NOMO-1 treated with DMSO at 0.1 percent for 48 hours (cell line): ENCODE measurements around the gene SOBP.
A peak's percentile ranks its signal among the peaks of the same experiment; 100 is the strongest.

Experiments
- DNase-seq: peaks from one replicate; lab custom pipeline; 2025; ENCODE audit not compliant: unreplicated experiment; lab: John Stamatoyannopoulos, UW

SOBP gene

DNA sequence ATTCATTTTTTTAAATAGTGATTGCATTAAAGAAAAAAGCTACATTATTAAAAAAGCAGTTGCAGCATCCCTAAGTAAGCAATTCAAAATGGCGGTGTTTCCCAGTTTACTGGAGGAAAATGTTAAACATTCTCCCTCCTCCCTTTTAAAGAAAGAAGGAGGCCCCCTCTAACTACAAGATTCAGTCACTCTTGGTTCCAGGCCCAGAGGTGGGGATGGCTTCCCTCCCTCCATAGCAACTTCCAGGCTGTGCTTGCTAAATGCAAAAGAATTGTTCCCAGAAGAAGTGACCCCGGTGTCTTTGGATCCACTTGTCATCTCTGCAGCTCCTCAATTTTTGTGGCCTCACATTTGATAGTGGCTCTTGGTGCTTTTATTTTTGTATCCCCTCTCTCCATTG, 165.9 kb downstream of the SOBP start:
- no peak for DNase-seq

DNA sequence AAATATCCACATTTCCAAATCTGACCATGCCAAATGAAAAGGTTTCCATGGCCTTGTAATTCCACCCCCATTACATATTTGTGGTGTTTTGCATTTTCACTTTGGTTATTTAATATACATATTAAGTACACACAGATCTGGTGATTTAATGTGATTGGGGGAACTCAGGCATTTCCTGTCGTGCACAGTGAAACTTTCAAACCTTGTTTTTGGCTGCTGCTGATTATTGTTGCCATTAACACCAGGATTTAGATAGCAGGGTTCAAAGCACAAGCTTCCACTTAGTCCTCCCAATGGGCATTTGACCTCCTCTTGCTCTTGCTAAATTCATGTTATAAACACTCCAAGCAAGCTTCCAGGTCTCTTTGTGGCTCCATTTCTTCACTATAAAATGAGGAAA, 166.5 kb downstream of the SOBP start:
- DNase-seq: no peak

GRCh38 chr6:107656883-107657282, 167.0 kb downstream of the SOBP start:
- DNase-seq: no peak

- DNase-seq: no peak
Observed at GRCh38 chr6:107657373-107657754, 167.4 kb downstream of the SOBP start.

- peak; percentile 97 for DNase-seq
Observed at GRCh38 chr6:107657755-107658461, 168.0 kb downstream of the SOBP start.

DNA sequence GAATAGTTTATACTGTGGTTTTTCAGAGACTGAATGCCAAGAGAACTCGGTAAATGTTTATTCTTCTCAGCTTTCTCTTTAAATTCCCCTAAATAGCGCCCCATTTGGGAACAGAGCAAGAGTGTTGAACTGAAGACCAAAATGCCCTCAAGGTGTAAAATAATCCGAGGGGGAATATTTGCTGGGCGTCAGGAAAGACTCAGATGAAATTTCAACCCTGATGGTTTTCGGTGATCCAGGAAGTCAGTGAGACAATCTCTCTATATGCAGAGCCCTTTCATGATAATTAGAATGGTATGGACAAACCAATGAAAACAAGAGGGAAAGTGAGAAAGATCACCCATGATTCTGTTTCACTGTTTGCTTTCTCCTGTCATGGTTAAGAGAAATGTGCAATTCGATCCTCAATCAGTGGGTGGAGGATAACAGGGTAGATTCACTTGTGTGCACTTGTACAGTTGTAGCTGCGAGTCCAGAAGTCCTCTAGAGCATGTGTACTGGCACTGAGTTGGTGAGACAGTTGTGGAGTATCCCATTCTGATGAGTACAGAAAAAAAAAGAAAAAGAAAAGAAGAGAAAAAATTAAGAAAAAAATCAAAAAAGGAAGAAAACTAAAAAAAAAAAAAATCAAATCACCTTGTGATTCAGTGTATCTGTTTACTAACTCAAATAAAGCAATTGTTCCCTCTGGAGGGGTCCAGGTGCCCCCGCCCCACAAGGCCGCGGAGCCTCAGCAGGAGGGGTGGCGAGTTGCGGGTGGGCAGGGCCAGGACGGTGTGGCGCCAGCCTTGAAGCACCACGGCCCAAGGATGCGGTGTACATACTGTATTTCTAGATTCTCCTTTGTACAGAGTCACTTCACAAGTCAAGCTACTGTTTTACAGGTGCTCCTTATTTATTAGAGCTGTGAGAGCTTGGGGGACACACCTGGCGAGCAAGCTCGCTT, 169.3 kb downstream of the SOBP start:
- no peak for DNase-seq

- no peak for DNase-seq
Observed at GRCh38 chr6:107660839-107661238, 170.9 kb downstream of the SOBP start.

GRCh38 chr6:107661291-107661690, 171.4 kb downstream of the SOBP start:
- no peak for DNase-seq

- no peak for DNase-seq
Observed at GRCh38 chr6:107662333-107662732, 172.4 kb downstream of the SOBP start.

GRCh38 chr6:107663308-107663707, 173.4 kb downstream of the SOBP start:
- no peak for DNase-seq

DNA sequence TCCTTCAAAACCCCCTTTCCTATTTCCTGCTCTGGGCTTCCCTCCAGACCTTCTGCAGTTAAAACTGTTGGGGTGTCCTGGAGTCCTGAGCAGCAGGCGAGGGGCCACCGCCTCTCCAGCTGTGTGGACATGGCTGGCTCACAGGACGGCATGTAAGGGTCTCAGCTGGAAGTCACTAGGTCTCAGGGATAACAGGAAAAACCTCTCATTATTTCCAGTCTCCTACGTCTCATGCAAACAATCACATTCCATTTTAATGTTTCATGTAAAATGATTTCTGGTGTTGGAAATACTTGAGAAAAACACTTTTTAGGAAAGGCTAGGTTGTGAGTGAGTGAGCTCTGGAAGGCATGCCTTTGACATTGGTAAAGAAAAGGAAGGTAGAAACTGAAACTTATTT, 175.5 kb downstream of the SOBP start:
- no peak for DNase-seq

- peak; percentile 12 for DNase-seq
Observed at GRCh38 chr6:107666084-107666980, 176.4 kb downstream of the SOBP start.

- no peak for DNase-seq
Observed at GRCh38 chr6:107666981-107667601, 177.2 kb downstream of the SOBP start.

DNA sequence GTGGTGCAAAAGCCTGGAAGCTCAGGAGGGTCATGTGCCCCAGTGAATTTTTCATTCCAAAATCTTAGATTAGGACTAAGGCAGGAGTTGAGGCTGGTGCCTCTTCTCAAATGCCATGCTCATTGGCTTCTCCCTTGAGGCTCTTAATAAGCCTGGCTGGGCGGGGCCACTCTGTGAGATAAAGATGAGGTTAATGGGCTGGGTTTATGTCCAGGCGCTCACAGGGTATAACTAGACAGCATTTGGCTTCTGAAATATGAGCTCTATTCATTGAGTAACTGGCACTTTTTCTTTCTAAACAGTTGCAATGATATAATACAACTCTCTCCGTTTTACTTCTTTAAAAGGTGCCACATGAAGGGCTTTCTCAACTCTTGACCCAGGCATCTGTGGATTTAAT, 177.9 kb downstream of the SOBP start:
- DNase-seq: peak; percentile 28

DNA sequence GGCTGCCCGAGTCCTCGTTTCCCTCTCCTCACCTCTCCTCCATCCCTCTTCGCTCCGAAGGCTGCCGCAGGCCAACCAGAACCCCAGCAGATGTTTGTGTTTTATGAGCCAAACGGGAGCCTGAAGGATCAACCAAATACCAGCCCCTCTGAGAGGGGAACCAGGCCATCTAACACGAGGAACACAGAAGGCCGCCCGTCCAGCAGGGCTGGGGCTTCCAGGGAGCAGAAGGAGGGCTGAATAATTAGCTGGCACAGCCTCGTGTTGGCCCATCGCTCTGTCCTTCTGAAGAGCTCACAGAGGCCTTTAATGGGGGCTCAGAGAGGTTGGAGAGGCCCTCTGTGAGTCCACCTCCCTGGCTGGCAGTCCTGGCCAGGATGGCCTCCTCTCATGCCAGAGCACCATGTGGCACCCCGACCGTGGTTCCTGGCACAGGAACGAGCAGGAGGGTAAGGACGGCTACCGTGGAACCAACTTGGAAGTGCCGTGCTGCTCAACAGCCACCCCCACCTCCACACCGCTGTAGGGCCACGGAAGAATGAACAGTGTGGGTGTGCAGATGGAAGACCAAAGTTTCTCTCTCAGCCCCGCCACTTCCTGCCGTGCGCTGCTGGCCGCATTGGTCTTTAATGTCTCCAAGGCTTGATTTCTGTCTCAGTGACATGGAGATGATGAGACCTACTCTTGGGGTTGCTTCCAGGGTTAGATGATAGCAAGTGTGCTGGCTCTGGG, 179.0 kb downstream of the SOBP start:
- no peak for DNase-seq

GRCh38 chr6:107670792-107671199, 180.9 kb downstream of the SOBP start:
- DNase-seq: peak; percentile 90

DNA sequence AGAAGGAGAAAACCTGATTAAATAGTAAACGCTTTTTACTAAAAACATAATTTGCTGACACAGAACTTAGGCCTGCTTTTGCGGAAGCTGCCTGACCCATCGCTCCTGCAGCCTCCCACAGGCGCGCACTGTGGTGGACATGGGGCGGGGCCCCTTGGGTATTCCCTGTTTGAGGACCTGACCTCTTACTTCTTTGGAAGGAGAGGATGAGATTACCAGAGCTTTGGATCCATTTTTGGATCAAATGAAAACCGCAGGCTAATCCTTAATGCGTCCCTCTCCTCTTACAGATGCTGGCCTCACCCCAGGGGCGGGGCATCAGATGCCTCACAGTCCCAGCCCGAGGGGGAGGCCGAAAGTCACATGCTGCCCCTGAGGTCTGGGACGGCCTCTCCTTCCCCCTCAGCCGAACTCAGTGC, 183.2 kb downstream of the SOBP start:
- DNase-seq: no peak

GRCh38 chr6:107674995-107675738, 185.2 kb downstream of the SOBP start:
- DNase-seq: peak; percentile 89

DNA sequence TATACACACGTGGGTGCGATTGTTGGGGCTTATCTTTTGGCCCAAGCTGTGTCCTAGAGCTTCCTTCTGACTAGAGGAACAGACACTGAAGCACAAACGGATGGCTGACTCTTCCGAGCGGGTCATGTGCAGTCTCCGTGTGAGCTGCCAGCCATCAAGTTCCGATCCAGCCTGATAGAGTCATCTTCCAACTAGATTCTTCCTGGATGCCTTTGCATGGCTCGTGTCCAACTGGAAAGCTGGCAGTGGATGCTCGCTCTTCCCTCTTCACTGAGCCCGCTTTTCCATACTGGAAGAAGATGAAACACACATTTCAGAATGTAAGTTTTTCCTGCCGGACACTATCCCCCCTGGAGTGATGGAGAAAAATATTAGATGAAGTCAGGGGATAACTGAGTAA, 186.1 kb downstream of the SOBP start:
- no peak for DNase-seq
